Measurements from ENCODE around the gene RNF212B. TPM values are rescaled to one million over a fixed set of nuclear protein-coding genes. Genes with fewer than 3 reads are reported as not detected.

RNF212B gene
- total and polyA plus RNA-seq, 4 donors = 0.06 to 0.51 (median 0.17) TPM; not detected in 1

GRCh38 chr14:23206422-23207145, 31.2 kb upstream of the RNF212B start:
- H3K9me3 ChIP-seq (ENCODE audit: control insufficient read depth in 4 of 4, low read length in 3 of 4) = no peaks in the 10 kb centered on the region
- no peaks in the 10 kb centered on the region for H3K4me1 ChIP-seq (ENCODE audit: control insufficient read depth in 4 of 4, insufficient read depth in 4 of 4, low read length in 3 of 4)
- no peaks in the 10 kb centered on the region for H3K27me3 ChIP-seq (ENCODE audit: control insufficient read depth in 4 of 4, insufficient read depth in 4 of 4, low read length in 3 of 4)
- H3K9ac ChIP-seq (ENCODE audit: low read depth in 1 of 2, low read length in 2 of 2) = no peak overlapping the region
- no peak overlapping the region for H3K4me3 ChIP-seq (ENCODE audit: low read depth in 1 of 3, low read length in 3 of 3)
- no peak for DNase-seq (ENCODE audit: low spot score)
- WGBS = 85% methylated on average over 3 of the region's 3 CpGs
- no peak overlapping the region for H3K27ac ChIP-seq (ENCODE audit: low read depth in 1 of 2, low read length in 2 of 2)
- no peaks in the 10 kb centered on the region for H3K36me3 ChIP-seq (ENCODE audit: control insufficient read depth in 4 of 4, insufficient read depth in 3 of 4, low read depth in 1 of 4, low read length in 3 of 4)
- TF ChIP-seq CTCF (IDR thresholded peaks at IDR 0.05; ENCODE audit: low read depth, low read length, missing input control) (no peak), JUND (IDR thresholded peaks at IDR 0.05) (no peak), MAX (IDR thresholded peaks at IDR 0.05) (no peak), HNF4A (conservative IDR thresholded peaks at IDR 0.05) (no peak), YY1 (IDR thresholded peaks at IDR 0.05) (no peak), REST (IDR thresholded peaks at IDR 0.05) (no peak), HNF4G (IDR thresholded peaks at IDR 0.05) (no peak), EGR1 (IDR thresholded peaks at IDR 0.05; ENCODE audit: low read depth in 2 of 2) (no peak), RAD21 (IDR thresholded peaks at IDR 0.05) (no peak), GABPA (IDR thresholded peaks at IDR 0.05 in 1 of 2, conservative IDR thresholded peaks at IDR 0.05 in 1 of 2) (no peak), FOXA1 (IDR thresholded peaks at IDR 0.05) (no peak), FOXA2 (IDR thresholded peaks at IDR 0.05) (no peak), NR2F2 (IDR thresholded peaks at IDR 0.05) (no peak), SP1 (IDR thresholded peaks at IDR 0.05) (no peak), TAF1 (conservative IDR thresholded peaks at IDR 0.05) (no peak), ZBTB33 (IDR thresholded peaks at IDR 0.05) (no peak)

- WGBS = 74% methylated on average over 3 of the region's 3 CpGs
- Histone ChIP-seq H3K36me3 (ENCODE audit: control insufficient read depth in 4 of 4, insufficient read depth in 3 of 4, low read depth in 1 of 4, low read length in 3 of 4) (no peaks in the 10 kb centered on the region), H3K27me3 (ENCODE audit: control insufficient read depth in 4 of 4, insufficient read depth in 4 of 4, low read length in 3 of 4) (no peaks in the 10 kb centered on the region), H3K4me3 (ENCODE audit: low read depth in 1 of 3, low read length in 3 of 3) (no peak overlapping the region), H3K27ac (ENCODE audit: low read depth in 1 of 2, low read length in 2 of 2) (no peak overlapping the region), H3K9ac (ENCODE audit: low read depth in 1 of 2, low read length in 2 of 2) (no peak overlapping the region), H3K4me1 (ENCODE audit: control insufficient read depth in 4 of 4, insufficient read depth in 4 of 4, low read length in 3 of 4) (no peaks in the 10 kb centered on the region), H3K9me3 (ENCODE audit: control insufficient read depth in 4 of 4, low read length in 3 of 4) (no peaks in the 10 kb centered on the region)
- no peak for DNase-seq (ENCODE audit: low spot score)
- TF ChIP-seq NR2F2 (IDR thresholded peaks at IDR 0.05) (no peak), FOXA2 (IDR thresholded peaks at IDR 0.05) (no peak), GABPA (IDR thresholded peaks at IDR 0.05 in 1 of 2, conservative IDR thresholded peaks at IDR 0.05 in 1 of 2) (no peak), RAD21 (IDR thresholded peaks at IDR 0.05) (no peak), FOXA1 (IDR thresholded peaks at IDR 0.05) (no peak), ATF3 (IDR thresholded peaks at IDR 0.05) (no peak)
These were observed 30.6 kb upstream of the RNF212B start for GRCh38 chr14:23207146-23207540.
